GM12801 (cell line): ENCODE results near the gene DIP2C.

Source experiments
- CTCF ChIP-seq: IDR thresholded peaks from one replicate; pipeline ENCODE4 v1.5.1; 2011; ENCODE audit warnings: control low read depth; ENCODE audit not compliant: insufficient read length; ENCODE audit errors: extremely low read depth

The DIP2C gene

DNA sequence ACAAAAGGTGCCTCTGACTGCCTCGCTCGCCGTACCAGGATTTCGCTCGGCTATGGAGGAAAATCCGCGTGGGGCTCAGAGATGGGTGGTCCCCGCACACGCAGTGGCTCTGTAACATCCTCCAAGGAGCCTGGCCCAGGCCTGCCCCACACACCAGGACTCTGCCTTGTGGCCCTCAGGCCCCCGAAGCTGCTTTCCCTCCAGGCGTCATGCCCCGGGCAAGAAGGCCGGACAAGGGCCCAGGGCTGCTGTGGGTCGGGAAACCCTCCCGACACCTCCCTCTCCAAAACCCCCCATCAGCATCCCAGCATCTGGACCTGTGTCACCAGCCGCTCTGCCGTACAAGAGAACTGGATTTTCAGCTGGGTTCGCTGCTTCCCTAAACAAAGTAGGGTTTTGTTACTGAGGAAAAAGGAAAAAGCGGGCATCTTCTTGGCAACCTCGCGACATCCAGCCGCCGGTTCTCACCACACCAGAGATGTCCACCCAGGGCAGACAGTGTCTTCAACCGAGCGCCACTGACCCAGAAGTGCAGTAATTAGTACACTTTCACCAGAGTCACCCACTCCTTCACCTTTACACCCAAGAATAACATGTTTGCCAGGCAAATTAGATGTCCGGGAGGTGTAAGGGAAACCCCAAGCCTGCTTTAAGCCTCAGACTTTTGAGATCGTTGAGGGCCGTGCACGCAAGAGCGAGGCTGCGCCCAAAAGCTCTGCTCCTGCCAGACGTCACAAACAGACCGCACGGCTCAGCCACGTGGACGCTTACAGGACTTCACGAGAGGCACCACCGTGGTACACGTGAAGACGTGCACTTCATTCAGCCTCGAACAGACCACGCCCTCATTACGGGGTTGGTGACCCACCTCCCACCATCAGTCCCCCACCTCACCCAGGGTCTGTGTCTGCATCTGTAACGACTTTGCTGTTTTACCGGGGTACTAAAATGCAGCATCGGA lies 62.2 kb downstream of the DIP2C start:
- TF ChIP-seq CTCF: no peak

- no peak for TF ChIP-seq CTCF
Measured at GRCh38 chr10:625751-626711, 63.4 kb downstream of the DIP2C start.

DNA sequence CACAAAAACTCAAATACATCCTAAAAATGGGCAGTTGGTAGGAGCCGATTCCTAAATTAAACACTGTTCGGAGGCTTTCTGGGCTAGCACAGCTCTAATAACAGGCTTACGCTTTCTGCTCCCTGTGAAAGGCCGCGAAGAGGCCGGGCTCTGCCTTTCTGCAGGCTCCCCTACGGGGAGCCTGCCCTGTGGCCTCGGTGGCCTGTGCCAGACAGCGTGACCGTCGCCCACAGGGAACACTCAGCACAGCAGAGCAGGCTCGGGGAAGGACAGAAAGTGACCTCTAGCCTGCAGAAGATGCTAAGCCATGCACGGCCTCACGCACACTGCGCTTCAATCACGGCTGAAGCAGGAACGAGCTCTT lies 64.2 kb downstream of the DIP2C start:
- no peak for TF ChIP-seq CTCF

DNA sequence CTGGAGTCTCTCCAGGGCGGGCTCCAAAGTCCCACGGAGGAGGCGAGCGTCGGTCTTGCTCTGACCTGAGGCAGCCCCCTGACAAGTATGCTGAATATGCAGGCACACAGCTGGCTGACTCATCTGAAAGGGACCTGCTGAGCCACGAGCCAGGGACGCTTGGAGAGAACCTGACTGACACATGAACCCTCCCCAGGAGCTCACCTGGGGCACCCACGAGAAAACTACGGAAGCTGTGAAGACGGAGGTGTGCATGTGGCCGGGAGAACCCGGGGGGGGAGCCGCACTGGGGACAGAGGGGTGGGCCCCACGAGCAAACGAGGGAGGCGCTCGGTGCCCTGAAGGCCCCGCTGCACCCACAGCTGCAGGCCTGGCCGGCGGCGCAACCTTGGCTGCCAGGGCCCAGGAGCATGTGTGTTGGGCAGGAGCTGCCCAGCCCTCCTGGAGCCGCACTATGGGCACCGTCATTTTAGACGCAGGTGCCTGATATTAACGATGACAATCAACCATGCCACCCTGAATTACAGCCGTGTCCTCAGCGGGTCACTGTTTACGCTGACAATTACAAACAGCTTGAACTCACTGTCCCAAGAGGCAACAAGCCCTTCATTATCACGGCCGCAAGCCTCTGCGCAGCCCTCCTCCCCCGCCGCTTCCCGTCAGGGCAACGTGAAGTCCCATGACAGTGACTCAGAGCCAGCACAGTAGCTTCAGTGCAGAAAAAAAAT lies 64.7 kb downstream of the DIP2C start:
- no peak for TF ChIP-seq CTCF

GRCh38 chr10:624312-624604 lies 65.2 kb downstream of the DIP2C start:
- TF ChIP-seq CTCF: no peak

GRCh38 chr10:623477-624311 lies 65.8 kb downstream of the DIP2C start:
- no peak for TF ChIP-seq CTCF
